H9 (cell line): Measurements from ENCODE around the gene HHEX. TPM values are rescaled to one million over a fixed set of nuclear protein-coding genes. Genes with fewer than 3 reads are reported as not detected.
A peak's percentile ranks its signal among the peaks of the same experiment; 100 is the strongest.

ENCODE experiments used
- DNase-seq: peaks from one replicate; pipeline ENCODE4 v3.0.0-alpha.2; 2017
- H2AFZ ChIP-seq: one replicate; pipeline ENCODE4 v1.6.1; 2013; ENCODE audit warnings: mild to moderate bottlenecking, low read length, control low read depth, moderate library complexity
- H2AK5ac ChIP-seq: 2 replicates; pipeline ENCODE4 v1.6.1; 2013; ENCODE audit warnings: low read length, control low read depth, mixed read lengths; ENCODE audit not compliant: insufficient read length
- H2BK120ac ChIP-seq: one replicate; pipeline ENCODE4 v1.6.1; 2013; ENCODE audit warnings: low read depth, mild to moderate bottlenecking, low read length, control low read depth, inconsistent platforms; ENCODE audit not compliant: poor library complexity, severe bottlenecking
- H2BK12ac ChIP-seq: 2 replicates; pipeline ENCODE4 v1.6.1; 2013; ENCODE audit warnings: low read length, control low read depth, mixed read lengths, low read depth; ENCODE audit not compliant: insufficient read length
- H2BK15ac ChIP-seq: 2 replicates; pipeline ENCODE4 v1.6.1; 2013; ENCODE audit warnings: low read depth, low read length, control low read depth
- H2BK20ac ChIP-seq: one replicate; pipeline ENCODE4 v1.6.1; 2013; ENCODE audit warnings: low read depth, mild to moderate bottlenecking, low read length, control low read depth, inconsistent platforms; ENCODE audit not compliant: poor library complexity, severe bottlenecking
- H2BK5ac ChIP-seq: 2 replicates; pipeline ENCODE4 v1.6.1; 2013; ENCODE audit warnings: low read length, control low read depth, mixed read lengths; ENCODE audit not compliant: insufficient read length
- H3K14ac ChIP-seq: 2 replicates; pipeline ENCODE4 v1.6.1; 2013; ENCODE audit warnings: low read length, control low read depth; ENCODE audit not compliant: insufficient read depth
- H3K18ac ChIP-seq: 2 replicates; pipeline ENCODE4 v1.6.1; 2013; ENCODE audit warnings: low read depth, mild to moderate bottlenecking, mixed read lengths, low read length, control low read depth; ENCODE audit not compliant: insufficient read length
- H3K23ac ChIP-seq: 2 replicates; pipeline ENCODE4 v1.6.1; 2013; ENCODE audit warnings: low read length, control low read depth, mixed read lengths, low read depth; ENCODE audit not compliant: insufficient read length
- H3K23me2 ChIP-seq: 2 replicates; pipeline ENCODE4 v1.6.1; 2013; ENCODE audit warnings: low read depth, mild to moderate bottlenecking, mixed read lengths, low read length, control low read depth; ENCODE audit not compliant: insufficient read length, poor library complexity, severe bottlenecking
- H3K27ac ChIP-seq: 2 replicates; pipeline ENCODE4 v1.5.1; 2013; ENCODE audit warnings: low read length, control low read depth, mixed read lengths, low read depth; ENCODE audit not compliant: insufficient read length
- H3K27me3 ChIP-seq: 2 replicates; pipeline ENCODE4 v1.6.1; 2013; ENCODE audit warnings: low read length, control low read depth, inconsistent platforms; ENCODE audit not compliant: insufficient read depth
- H3K4ac ChIP-seq: 2 replicates; pipeline ENCODE4 v1.6.1; 2013; ENCODE audit warnings: low read depth, mild to moderate bottlenecking, control low read depth, inconsistent platforms, low read length, moderate library complexity
- H3K4me1 ChIP-seq: 2 replicates; pipeline ENCODE4 v1.6.1; 2013; ENCODE audit warnings: low read length, control low read depth, inconsistent platforms; ENCODE audit not compliant: insufficient read depth
- H3K4me2 ChIP-seq: 2 replicates; pipeline ENCODE4 v1.6.1; 2013; ENCODE audit warnings: low read length, control low read depth, mixed read lengths; ENCODE audit not compliant: insufficient read length, insufficient read depth
- H3K56ac ChIP-seq: 2 replicates; pipeline ENCODE4 v1.6.1; 2013; ENCODE audit warnings: low read depth, mild to moderate bottlenecking, mixed read lengths, low read length, control low read depth; ENCODE audit not compliant: insufficient read length
- H3K79me1 ChIP-seq: 2 replicates; pipeline ENCODE4 v1.6.1; 2013; ENCODE audit warnings: low read depth, mild to moderate bottlenecking, moderate library complexity, low read length, control low read depth, inconsistent platforms; ENCODE audit not compliant: insufficient read depth, poor library complexity, severe bottlenecking
- H3K79me2 ChIP-seq: 2 replicates; pipeline ENCODE4 v1.6.1; 2013; ENCODE audit warnings: low read length, control low read depth, inconsistent platforms; ENCODE audit not compliant: insufficient read depth
- H3K9ac ChIP-seq: 2 replicates; pipeline ENCODE4 v1.6.1; 2013; ENCODE audit warnings: low read length, control low read depth, mixed read lengths; ENCODE audit not compliant: insufficient read length; ENCODE audit errors: extremely low read depth
- H3K9me3 ChIP-seq: one replicate; pipeline ENCODE4 v1.6.1; 2013; ENCODE audit warnings: low read depth, low read length, inconsistent platforms; ENCODE audit not compliant: control insufficient read depth
- H3T11ph ChIP-seq: one replicate; pipeline ENCODE4 v1.6.1; 2013; ENCODE audit warnings: mild to moderate bottlenecking, low read length, control low read depth, inconsistent platforms
- H4K20me1 ChIP-seq: one replicate; pipeline ENCODE4 v1.6.1; 2013; ENCODE audit not compliant: control insufficient read depth, insufficient read length, insufficient read depth
- H4K5ac ChIP-seq: 2 replicates; pipeline ENCODE4 v1.6.1; 2013; ENCODE audit warnings: low read depth, mild to moderate bottlenecking, mixed read lengths, low read length, control low read depth; ENCODE audit not compliant: insufficient read length
- H4K8ac ChIP-seq: replicated peaks from 2 replicates; pipeline ENCODE4 v1.6.1; 2013; ENCODE audit warnings: low read length, control low read depth, mixed read lengths, low read depth; ENCODE audit not compliant: insufficient read length
- H4K91ac ChIP-seq: 2 replicates; pipeline ENCODE4 v1.6.1; 2013; ENCODE audit warnings: low read depth, mild to moderate bottlenecking, moderate library complexity, mixed read lengths, low read length, control low read depth; ENCODE audit not compliant: insufficient read length
- H3K27ac Mint-ChIP-seq, 3 experiments: 2 replicates in 2 of 3; 3 replicates in 1 of 3; pipeline ENCODE4 v1.8.0; 2020 to 2021; ENCODE audit warnings: mixed read lengths in 3 of 3, mild to moderate bottlenecking in 1 of 3, moderate library complexity in 1 of 3
- H3K27me3 Mint-ChIP-seq: 2 replicates; pipeline ENCODE4 v1.8.0; 2021; ENCODE audit warnings: low read depth, mild to moderate bottlenecking, moderate library complexity, mixed read lengths
- H3K36me3 Mint-ChIP-seq, 3 experiments: 2 replicates in 2 of 3; 3 replicates in 1 of 3; pipeline ENCODE4 v1.8.0; 2020 to 2021; ENCODE audit warnings: low read depth in 3 of 3, mixed read lengths in 3 of 3; ENCODE audit not compliant: insufficient read depth in 1 of 3
- H3K4me1 Mint-ChIP-seq, 2 experiments: 2 replicates each; pipeline ENCODE4 v1.8.0; 2020; ENCODE audit warnings: mixed read lengths in 2 of 2
- H3K4me3 Mint-ChIP-seq, 2 experiments: 2 replicates in 1 of 2; 3 replicates in 1 of 2; pipeline ENCODE4 v1.8.0; 2020 to 2021; ENCODE audit warnings: mild to moderate bottlenecking in 2 of 2, mixed read lengths in 2 of 2, moderate library complexity in 1 of 2
- H3K9me3 Mint-ChIP-seq, 2 experiments: 2 replicates in 1 of 2; 3 replicates in 1 of 2; pipeline ENCODE4 v1.8.0; 2020; ENCODE audit warnings: mild to moderate bottlenecking in 2 of 2, mixed read lengths in 2 of 2, moderate library complexity in 1 of 2
- WGBS: extraction: QIAGEN DNeasy Blood & Tissue Kit; methylation state at CpG from one replicate; pipeline ENCODE4 v1.1.7; 2013; ENCODE audit warnings: missing lambda C conversion rate, low lambda C conversion rate, mixed read lengths; ENCODE audit not compliant: insufficient read length; ENCODE audit errors: extremely low coverage; 5-methylcytosine and 5-hydroxymethylcytosine counted together
- total RNA-seq: library from RNA; stranded (reverse); gene quantifications from 2 replicates; pipeline ENCODE4 v1.2.1, GENCODE V29; 2021
- TF ChIP-seq, protein P1 (sequence below): fragments of 200-600 bp; sonication (generic); conservative IDR thresholded peaks from 3 replicates; pipeline ENCODE4 v1.8.0; 2021; ENCODE audit warnings: antibody characterized with exemption, mild to moderate bottlenecking

Gene HHEX
- total RNA-seq, 1 experiment from 2014 or later = 2.2 TPM

DNA sequence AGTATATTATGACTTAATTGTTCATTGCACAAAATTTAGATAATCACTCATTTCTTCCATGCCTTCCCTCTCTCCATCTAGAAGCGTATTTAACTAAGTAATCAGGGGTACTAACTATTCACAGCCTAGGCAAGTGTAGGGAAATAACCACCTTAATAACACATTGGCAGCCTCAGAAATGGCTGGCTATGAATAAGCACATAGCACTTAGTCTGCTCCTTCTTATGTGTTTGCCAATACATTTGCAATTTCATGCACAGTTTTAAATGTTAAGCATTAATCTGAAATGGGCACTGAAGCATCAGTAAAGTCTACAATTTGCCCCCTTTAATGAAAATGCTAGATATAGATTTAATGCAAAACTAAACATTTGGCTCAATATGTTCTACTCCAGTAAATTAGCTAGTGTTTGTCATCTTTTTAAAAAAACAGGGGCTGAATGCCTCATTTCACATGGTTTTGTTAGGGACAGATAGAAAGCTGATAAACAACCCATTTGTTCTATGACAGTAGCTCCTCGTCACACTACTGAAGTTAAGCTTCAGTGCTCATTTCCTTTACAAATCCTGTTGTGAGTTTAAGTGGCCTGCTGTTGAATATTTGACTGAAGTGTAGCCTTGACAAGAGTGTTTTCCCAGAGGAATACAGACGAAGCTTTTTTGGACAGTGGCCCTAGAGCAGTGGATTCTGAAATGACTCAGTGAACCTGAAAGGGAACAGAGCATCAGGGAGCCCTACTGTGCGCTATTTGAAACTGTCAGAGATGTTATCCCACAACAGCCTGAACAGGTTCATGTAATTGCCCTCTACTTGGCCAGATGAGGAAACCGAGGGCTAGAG is 30.5 kb downstream of the HHEX start:
- no peak overlapping the region for H3K23ac ChIP-seq
- H3K56ac ChIP-seq = no peak overlapping the region
- no peak overlapping the region for H3K4ac ChIP-seq
- H3K18ac ChIP-seq = no peak overlapping the region
- H3T11ph ChIP-seq = no peak overlapping the region
- no peak overlapping the region for H2BK20ac ChIP-seq
- no peak overlapping the region for H2BK120ac ChIP-seq
- no peaks in the 10 kb centered on the region for H3K9me3 ChIP-seq
- no peak overlapping the region for H2BK12ac ChIP-seq
- H3K27me3 ChIP-seq = no peaks in the 10 kb centered on the region
- no peak overlapping the region for H4K5ac ChIP-seq
- Mint-ChIP-seq H3K4me1 (peaks cover 3 to 7% of the 10 kb centered on the region in 2 experiments; a peak in 2 of 4 replicates), H3K9me3 (peaks cover 2 to 4% of the 10 kb centered on the region in 2 experiments), H3K4me3 (no peak overlapping the region), H3K27me3 (peaks cover 6% of the 10 kb centered on the region), H3K36me3 (peaks cover 0 to 1% (median 0%) of the 10 kb centered on the region in 3 experiments; a peak in 2 of 7 replicates), H3K27ac (no peak overlapping the region)
- TF ChIP-seq, protein P1, sequence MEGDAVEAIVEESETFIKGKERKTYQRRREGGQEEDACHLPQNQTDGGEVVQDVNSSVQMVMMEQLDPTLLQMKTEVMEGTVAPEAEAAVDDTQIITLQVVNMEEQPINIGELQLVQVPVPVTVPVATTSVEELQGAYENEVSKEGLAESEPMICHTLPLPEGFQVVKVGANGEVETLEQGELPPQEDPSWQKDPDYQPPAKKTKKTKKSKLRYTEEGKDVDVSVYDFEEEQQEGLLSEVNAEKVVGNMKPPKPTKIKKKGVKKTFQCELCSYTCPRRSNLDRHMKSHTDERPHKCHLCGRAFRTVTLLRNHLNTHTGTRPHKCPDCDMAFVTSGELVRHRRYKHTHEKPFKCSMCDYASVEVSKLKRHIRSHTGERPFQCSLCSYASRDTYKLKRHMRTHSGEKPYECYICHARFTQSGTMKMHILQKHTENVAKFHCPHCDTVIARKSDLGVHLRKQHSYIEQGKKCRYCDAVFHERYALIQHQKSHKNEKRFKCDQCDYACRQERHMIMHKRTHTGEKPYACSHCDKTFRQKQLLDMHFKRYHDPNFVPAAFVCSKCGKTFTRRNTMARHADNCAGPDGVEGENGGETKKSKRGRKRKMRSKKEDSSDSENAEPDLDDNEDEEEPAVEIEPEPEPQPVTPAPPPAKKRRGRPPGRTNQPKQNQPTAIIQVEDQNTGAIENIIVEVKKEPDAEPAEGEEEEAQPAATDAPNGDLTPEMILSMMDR = no peak
- no peak overlapping the region for H3K14ac ChIP-seq
- H4K8ac ChIP-seq = no peak overlapping the region
- DNase-seq = no peak
- H3K4me1 ChIP-seq = no peaks in the 10 kb centered on the region
- H3K23me2 ChIP-seq = no peaks in the 10 kb centered on the region
- no peaks in the 10 kb centered on the region for H4K20me1 ChIP-seq
- no peaks in the 10 kb centered on the region for H3K79me2 ChIP-seq
- H2AK5ac ChIP-seq = no peak overlapping the region
- H2BK5ac ChIP-seq = no peak overlapping the region
- H4K91ac ChIP-seq = no peak overlapping the region
- no peaks in the 10 kb centered on the region for H3K79me1 ChIP-seq
- WGBS = no CpG with 5 or more reads among the region's 5 CpGs
- no peak overlapping the region for H3K4me2 ChIP-seq
- H3K27ac ChIP-seq = no peak overlapping the region
- peak overlapping the region; percentile 29 for H3K9ac ChIP-seq
- H2BK15ac ChIP-seq = no peak overlapping the region
- no peak overlapping the region for H2AFZ ChIP-seq
